Neutrophil (primary cell): ENCODE results near the gene HNRNPLL.

Source experiments
- H3K27ac ChIP-seq: fragments of 200-600 bp; sonication (generic); 2 replicates; pipeline ENCODE4 v1.5.1; 2016; ENCODE audit warnings: mild to moderate bottlenecking, moderate library complexity
- H3K27me3 ChIP-seq: fragments of 200-600 bp; sonication (generic); 2 replicates; pipeline ENCODE4 v1.6.0; 2016; ENCODE audit warnings: mild to moderate bottlenecking
- H3K36me3 ChIP-seq: fragments of 200-600 bp; sonication (generic); 2 replicates; pipeline ENCODE4 v1.5.1; 2017
- H3K4me1 ChIP-seq, 2 experiments: fragments of 200-600 bp in 1 of 2; sonication (generic) in 1 of 2; 1 replicate in 1 of 2; 2 replicates in 1 of 2; pipeline versions ENCODE4 v1.5.1 to v1.6.1; 2013 to 2016; ENCODE audit warnings: low read depth in 1 of 2, low read length in 1 of 2, mild to moderate bottlenecking in 1 of 2, moderate library complexity in 1 of 2; ENCODE audit not compliant: control insufficient read depth in 1 of 2, insufficient read depth in 1 of 2
- H3K4me3 ChIP-seq, 2 experiments: fragments of 200-600 bp in 1 of 2; sonication (generic) in 1 of 2; 1 replicate in 1 of 2; 2 replicates in 1 of 2; pipeline ENCODE4 v1.5.1; 2013 to 2016; ENCODE audit warnings: low read depth in 1 of 2, low read length in 1 of 2, mild to moderate bottlenecking in 1 of 2, moderate library complexity in 1 of 2
- H3K9me3 ChIP-seq: fragments of 200-600 bp; sonication (generic); 2 replicates; pipeline ENCODE4 v1.5.1; 2016
- CTCF ChIP-seq: fragments of 200-600 bp; sonication (generic); IDR thresholded peaks from 2 replicates; pipeline ENCODE4 v1.5.1; 2016; ENCODE audit warnings: antibody characterized with exemption

The HNRNPLL gene

DNA sequence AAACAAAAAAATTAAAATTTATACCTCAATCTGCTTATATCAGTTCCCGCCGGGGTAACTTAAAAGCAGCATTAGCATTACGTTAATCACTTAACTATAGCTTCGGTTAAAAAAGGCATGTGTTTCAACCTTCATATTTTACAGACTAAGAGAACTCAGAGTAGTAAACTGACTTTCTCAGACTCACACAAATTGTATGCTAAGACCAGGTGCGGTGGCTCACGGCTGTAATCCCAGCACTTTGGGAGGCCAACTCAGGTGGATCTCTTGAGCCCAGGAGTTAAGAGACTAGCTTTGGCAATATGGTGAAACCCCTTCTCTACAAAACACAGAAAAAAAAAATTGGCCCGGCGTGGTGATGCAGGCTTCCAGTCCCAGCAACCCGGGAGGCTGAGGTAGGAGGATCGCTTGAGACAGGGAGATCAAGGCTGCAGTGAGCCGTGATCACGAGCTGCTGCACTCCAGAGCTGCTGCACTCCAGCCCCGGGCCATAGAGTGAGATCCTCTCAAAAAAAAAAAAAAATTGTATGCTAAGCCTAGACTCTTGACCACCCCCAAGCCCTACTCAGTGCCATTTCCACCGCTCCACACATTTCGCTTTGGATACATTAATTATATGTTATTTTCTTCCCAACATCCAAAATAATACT lies 2.4 kb downstream of the HNRNPLL start:
- peak overlapping the region; percentile 94 for H3K27ac ChIP-seq
- TF ChIP-seq CTCF = no peak
- H3K27me3 ChIP-seq = no peaks in the 10 kb centered on the region
- peaks cover 82 to 84% of the 10 kb centered on the region in 2 experiments for H3K4me1 ChIP-seq
- H3K36me3 ChIP-seq = no peaks in the 10 kb centered on the region
- no peaks in the 10 kb centered on the region for H3K9me3 ChIP-seq
- peak overlapping the region; percentile 88 to 95 for H3K4me3 ChIP-seq

- peak overlapping the region; percentile 94 for H3K27ac ChIP-seq
- peak overlapping the region in 1 of 2 experiments; percentile 95 for H3K4me3 ChIP-seq
- no peaks in the 10 kb centered on the region for H3K9me3 ChIP-seq
- TF ChIP-seq CTCF = no peak
- peaks cover 83 to 84% of the 10 kb centered on the region in 2 experiments for H3K4me1 ChIP-seq
- H3K36me3 ChIP-seq = no peaks in the 10 kb centered on the region
- no peaks in the 10 kb centered on the region for H3K27me3 ChIP-seq
Observed at GRCh38 chr2:38599706-38600105, 3.0 kb downstream of the HNRNPLL start.

DNA sequence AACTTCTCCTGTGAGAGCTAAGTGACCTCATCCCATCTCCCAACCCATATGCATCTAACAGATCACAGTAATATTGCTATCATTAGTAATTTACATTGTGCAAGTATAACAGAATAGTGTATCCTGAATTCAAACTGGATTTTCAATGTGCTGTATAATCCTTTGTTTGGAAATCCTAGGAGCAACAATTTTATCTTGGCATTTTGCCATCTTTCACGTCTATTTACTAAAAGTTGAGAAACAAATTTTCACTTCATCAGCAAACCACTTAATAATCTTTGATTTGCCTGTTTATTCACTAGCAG lies 3.8 kb downstream of the HNRNPLL start:
- Histone ChIP-seq H3K36me3 (no peaks in the 10 kb centered on the region), H3K4me1 (peaks cover 82 to 83% of the 10 kb centered on the region in 2 experiments), H3K9me3 (no peaks in the 10 kb centered on the region), H3K27ac (peak overlapping the region; percentile 94), H3K27me3 (no peaks in the 10 kb centered on the region), H3K4me3 (no peak overlapping the region)
- no peak for TF ChIP-seq CTCF

DNA sequence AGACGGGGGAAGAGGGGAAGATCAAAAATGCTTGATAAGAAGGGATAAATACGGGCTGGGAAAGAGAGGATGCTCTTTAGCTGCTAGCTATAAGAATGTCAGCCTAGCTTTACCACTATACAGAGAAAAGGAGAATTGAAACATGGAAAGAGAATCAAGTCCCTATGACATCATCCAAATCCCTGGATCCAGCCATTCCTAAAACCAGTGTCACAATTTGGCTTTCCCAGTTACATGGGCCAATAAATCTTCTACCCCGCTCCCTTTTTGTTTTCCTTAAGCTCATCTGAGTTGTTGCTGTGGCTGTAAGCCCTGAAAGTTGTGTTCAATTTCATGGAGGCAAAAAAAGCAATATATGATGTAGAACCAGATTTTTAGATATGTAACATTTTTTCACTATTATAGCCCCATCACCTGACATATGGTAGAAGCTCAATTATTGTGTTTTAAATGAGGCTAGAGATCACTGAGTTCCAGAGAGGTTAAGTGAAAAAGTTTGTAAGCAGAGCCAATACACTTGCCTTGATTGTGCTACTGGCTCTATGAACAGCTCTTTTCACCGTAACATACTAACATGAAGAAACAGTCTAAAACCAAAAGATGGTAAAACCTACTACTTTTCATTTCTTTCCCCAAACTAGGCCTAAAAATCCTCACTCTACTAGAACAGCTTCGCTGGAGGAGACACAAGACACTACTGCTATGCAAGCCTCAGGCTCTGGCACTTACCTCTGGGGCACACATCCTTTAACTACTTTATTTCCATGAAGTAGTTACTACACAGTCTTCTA lies 4.3 kb downstream of the HNRNPLL start:
- no peak overlapping the region for H3K4me3 ChIP-seq
- no peaks in the 10 kb centered on the region for H3K36me3 ChIP-seq
- no peaks in the 10 kb centered on the region for H3K9me3 ChIP-seq
- H3K27me3 ChIP-seq = no peaks in the 10 kb centered on the region
- peaks cover 79 to 83% of the 10 kb centered on the region in 2 experiments for H3K4me1 ChIP-seq
- peak overlapping the region; percentile 94 for H3K27ac ChIP-seq
- TF ChIP-seq CTCF = no peak

DNA sequence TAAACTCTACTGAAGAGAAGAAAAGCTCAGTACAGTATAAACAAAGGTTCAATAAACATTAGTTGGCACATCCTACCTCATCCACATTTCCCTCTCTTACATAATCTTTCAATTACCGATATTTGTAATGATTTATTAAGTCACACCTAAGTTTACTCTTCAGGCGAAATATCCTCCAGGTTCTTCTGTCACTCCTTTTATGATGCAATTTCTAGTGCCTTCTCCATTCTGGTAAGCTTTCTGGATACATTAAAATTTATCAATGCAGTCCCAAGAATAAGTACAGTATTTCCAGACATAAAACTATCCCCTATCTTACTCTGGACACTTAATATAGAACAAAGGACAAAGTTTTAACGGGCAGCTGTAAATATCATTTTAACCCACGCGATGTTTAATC lies 5.6 kb downstream of the HNRNPLL start:
- Histone ChIP-seq H3K36me3 (no peaks in the 10 kb centered on the region), H3K9me3 (no peaks in the 10 kb centered on the region), H3K27ac (peak overlapping the region; percentile 94), H3K4me1 (peaks cover 88 to 93% of the 10 kb centered on the region in 2 experiments), H3K4me3 (no peak overlapping the region), H3K27me3 (no peaks in the 10 kb centered on the region)
- TF ChIP-seq CTCF = no peak
